COLO668 (cell line): ENCODE data around the gene MYO5B.

Experiments
- DNase-seq: peaks from one replicate; lab custom pipeline; 2025; ENCODE audit not compliant: unreplicated experiment; lab: John Stamatoyannopoulos, UW

The MYO5B gene

DNA sequence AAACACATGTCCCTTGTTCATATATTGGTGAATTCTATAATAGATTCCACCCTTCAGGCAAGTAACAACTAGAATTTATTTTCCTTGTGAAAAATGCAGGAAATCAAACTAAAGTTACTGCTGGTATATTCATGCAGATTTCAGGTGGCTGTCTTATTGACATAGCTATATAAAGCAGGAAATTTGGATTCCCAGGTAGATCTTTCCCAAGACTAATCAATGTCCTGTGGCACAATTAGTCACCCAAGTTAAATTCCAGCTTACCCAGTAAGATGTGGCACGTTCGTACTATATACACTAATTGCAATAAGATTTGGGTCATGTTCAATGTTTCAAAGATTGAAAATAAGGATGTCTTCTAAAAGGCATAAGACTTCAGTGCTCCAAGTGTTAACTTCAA lies 42.0 kb downstream of the MYO5B start:
- no peak for DNase-seq

DNA sequence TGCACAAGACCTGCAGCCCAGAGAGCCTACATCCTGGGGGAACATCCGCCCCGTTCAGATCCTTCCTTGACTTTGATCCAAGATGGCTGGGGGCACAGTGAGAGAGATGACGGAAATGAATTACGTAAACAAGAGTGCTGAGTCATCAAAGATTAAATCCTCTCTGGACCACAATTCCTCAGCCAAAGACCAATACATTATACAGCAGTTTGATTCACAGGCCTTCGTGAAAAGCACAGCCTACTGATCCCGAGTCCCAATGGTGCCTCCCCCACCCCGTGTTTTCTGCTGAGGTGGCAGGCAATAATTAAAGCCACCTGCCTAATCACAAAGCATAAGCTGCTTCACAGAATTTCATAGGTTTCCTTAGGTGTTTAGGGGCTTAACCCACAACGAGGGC lies 43.0 kb downstream of the MYO5B start:
- DNase-seq = no peak

DNA sequence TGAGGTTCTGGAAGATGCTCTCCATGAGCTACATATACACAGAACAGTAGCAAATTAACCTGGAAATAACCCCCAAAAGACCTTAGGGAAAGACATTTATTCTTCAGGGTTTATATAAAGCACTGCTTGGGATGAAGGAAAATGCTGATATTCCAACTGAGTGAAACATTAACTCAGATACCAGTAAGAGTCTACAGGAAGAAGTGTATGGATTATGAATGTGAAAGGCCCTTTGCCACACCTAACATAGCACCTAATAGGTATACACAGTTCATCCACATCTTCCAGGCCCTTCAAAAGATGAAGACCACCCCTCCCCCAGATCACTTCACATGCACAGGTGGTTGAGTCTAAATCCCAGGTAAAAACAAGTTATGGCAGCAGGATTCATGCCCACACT lies 50.4 kb downstream of the MYO5B start:
- no peak for DNase-seq

DNA sequence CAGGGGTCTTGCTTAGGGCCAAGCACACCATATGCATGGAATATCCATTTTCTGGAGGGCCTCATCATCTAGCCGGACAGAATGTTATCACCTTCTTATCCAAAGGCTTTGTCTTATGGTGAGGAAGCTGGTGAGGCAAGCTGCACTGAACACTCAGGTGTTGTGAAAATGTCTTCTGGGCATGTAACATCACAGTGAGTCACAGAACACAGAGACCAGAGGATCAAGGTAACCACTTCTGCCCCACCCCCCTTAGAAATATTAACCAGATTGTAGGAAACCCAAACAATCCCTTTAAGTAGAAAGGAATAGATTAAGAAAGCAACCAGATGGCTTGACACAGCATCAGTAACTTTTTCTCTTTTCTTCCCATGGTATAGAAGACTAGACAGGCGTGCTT lies 51.1 kb downstream of the MYO5B start:
- DNase-seq = no peak

DNA sequence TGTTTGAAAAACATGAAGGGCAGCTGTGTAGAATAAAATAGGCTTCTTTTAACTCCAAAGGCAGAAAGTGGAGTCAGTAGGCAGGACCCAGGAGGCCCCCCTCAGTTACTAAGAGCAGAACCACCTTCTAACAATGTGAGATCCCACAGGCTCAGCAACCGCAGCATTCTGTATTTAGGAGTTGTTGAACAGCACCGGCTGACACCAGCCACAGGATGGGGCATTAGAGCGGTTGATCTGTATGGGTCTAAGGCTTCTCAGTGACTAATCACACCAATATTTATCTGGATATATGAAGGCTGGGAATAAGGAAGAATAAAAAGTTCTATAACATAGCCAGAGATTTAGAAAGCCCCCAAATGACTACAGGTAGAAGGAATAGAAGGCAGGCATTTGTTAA lies 51.7 kb downstream of the MYO5B start:
- DNase-seq = no peak

DNA sequence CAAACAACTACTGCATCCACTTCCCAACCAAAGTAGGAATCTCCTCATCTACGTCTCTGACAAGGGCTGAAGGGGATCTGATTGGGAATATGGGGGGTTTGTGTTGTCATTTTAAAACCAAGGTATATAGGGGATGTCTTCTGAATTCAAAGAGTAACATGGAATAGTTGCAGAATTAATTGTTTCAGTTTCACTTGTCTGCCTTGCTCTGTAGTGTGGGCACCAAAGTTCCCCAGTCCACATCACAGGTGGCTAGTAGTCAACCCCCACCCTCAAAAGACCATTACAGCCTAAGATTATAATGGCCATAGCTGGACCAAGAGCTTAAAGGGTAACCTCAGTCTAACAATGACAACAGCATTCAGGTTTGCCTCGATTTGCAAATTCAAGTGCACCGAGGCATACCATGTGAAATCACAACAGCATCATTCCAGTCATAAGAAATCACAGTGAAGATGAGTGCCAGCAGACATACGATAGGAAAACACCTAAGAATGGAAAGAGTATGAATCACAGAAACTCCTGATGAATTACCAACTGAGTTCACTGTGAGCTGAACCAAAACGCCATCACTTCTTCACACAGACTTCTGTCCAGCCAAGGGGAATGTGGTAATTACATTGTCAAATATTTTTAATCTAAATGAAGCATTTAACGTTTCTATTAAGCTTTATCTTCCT lies 52.4 kb downstream of the MYO5B start:
- no peak for DNase-seq

DNA sequence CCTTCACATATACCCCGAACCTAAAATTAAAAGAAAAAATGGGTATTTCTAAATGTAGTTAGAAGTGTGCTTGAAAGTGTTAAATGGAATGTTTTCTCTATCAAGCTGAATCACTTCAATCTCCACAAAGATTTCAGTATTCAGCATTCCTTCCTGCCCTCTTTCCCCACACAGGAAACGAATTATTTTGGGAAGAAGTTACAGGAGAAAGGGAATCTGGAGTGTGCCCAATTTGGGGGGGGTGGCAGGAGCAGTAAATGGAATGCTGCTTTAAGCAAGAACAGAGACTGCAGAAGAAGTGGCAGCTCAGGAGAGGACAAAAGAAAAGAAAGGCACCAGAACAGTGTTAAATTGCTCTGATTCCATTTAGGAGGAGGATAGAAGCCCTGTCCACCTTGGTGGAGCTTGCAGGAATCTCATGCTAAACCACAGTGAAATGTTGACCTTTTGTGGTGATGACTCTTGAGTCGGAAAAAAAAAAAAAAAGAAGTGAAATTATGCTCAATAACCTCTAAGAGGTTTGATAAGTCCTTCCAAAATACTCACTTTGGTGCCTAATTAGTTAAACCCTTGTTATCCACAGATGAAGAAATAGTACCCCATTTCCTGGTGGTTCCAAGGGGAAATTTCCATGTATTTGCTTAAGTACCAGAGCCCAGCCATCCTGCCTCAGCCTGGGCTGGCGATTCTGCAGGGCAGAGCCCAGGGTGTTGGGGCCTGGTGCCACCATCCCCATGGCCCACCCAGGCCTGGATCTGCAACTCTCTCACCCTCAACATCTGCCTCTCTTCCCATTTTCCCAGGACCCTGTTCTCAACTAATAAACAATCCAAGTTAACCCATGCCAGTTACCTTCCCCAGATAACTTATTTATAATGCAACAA lies 56.5 kb downstream of the MYO5B start:
- DNase-seq = no peak

DNA sequence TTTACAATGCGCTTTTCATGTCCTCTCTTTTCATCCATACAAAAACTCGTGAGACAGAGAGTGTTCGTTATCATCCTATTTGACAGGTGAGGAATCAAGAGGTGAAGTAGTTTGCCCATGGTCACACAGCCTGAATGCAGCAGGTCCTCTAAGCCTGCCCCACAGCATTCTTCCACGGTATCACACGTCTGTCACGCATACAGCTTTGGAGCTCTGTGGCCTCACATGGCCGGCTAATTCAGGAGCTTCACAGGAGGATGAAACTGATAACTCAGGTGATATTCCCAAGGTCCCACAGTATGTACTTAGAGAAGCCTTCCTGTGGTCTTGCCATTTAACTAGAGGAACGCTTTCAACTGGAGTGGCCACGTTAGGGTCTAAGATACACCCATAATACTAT lies 59.0 kb downstream of the MYO5B start:
- DNase-seq = no peak

DNA sequence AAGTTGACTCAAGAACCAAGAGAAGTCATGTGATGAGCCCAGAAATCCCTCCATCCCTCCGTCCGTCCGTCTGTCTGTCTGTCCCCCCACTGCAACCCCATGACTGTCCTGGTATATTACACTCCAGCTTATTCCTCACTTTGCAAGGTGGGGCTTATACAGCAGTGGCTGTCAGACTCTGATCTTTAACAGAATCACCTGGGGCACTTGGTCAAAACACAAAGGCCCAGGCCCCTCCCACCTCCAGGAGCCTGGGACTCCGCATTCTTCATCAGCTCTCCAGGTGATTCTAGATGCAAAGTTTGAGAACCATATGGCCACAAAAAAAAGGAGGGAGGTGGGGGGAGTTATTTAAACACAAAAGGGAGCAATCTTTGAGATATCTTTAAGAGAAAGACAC lies 61.4 kb downstream of the MYO5B start:
- no peak for DNase-seq

DNA sequence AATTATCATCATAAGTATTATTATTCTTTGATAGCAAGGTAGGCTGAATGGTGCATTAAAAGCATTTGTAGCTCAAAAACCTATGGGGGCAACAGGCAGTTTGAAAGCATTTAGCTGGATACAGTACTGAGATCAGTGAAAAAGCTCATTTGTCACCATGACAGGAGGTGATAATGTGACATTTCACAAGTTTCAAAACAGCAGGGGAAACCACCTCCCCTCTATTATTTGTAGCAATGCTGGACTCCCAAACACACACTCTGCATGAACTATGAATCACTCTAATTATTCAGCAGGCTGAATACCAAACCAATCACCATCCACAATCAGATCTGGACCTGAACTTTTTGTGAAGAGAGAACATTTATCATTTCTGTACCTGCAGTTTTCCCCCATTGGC lies 63.4 kb downstream of the MYO5B start:
- no peak for DNase-seq

DNA sequence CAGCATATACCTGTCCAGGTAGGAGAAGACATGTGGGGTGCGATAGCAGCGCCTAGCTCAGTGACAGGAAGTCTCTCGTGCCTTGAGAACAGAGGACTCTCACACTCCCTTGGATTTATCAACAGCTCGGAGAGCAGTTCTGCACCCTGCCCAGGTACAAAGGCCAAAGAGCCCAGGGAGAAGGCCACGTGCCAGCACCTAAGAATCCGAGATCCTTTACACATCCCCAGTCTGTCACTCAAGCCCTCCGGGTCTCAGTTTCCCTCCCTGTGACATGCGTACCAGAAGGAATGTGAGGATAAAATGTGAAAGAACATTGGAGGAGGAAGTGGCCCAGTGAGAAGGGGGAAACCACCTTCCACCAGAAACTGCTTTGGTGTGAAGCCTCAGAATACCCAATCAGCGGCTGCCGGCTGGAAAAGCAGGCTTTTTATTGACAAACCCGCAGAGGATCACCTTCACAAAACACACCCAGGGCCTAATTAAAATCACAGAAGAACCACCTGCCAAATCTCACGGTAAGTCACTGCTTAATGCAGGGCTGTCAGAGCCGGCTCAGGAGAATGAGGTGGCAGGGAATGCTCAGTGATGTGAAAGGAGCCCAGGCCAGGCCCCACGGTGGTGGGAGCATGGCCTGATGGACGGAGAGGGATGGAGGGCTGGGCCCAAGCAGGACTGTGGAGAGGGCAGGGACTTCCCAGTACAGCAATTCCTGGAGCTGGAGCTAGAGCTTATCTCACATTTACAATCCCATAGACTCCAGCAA lies 66.3 kb downstream of the MYO5B start:
- peak; percentile 76 for DNase-seq

DNA sequence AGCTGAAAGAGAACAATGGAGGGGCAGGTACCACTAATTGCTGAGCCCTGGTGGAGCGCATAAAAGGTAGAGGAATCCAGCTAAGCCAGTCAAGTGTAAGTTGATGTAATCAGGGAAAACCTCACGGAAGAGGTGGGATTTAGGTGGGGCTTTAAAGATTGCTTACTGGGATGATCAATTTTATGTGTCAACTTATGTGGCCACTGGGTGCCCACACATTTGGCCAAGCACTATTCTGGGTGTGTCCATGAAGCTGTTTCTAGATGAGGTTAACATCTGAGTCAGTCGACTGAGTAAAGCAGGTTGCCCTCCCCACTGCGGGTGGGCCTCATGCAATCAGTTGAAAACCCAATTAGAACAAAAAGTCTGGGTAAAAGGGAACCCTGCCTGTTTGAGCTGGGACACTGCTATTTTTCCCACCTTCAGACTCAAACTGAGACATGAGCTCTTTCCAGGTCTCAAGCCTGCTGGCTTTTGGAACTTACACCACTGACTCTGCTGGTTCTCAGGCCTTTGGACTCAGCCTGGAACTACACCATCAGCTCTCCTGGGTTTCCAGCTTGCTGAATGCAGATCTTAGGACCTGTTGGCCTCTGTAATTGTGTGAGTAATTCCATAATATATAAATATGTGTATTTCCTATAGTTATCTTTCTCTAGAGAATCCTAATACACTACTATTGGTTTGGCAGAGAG lies 67.3 kb downstream of the MYO5B start:
- no peak for DNase-seq

DNA sequence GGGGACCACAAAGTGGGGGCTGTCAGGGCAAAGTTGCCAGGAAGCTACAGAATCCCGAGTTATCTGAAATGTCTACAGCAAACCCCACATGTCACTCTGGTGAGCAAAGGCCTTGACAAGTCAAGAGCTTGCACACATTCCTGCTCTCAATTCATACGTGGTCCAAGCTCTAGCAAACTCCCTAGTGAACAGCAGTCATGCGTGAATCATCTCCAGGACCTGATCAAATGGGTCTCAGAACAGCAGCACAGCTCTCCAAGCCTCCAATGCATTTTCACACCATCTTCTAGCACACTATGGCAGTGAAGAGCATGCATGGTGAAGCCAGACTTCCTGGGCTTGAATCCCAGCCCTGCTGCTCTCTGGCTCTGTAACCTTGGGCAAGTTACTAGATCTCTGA lies 68.5 kb downstream of the MYO5B start:
- no peak for DNase-seq

DNA sequence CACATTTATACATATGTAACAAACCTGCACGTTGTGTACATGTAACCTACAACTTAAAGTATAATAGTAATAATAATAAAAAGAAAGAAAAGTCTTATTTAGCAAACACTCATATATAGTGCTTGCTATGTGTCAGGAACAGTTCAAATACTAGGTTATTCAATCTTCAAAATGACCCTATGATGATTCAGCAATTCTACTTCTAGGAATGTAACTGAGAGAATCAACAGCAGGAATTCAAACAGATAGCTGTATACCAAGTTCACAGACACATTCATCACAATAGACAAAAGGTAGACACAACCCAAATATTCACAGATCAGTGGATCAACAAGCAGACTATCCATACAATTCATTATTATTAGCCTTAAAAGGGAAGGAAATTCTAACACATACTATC lies 69.5 kb downstream of the MYO5B start:
- DNase-seq = no peak

DNA sequence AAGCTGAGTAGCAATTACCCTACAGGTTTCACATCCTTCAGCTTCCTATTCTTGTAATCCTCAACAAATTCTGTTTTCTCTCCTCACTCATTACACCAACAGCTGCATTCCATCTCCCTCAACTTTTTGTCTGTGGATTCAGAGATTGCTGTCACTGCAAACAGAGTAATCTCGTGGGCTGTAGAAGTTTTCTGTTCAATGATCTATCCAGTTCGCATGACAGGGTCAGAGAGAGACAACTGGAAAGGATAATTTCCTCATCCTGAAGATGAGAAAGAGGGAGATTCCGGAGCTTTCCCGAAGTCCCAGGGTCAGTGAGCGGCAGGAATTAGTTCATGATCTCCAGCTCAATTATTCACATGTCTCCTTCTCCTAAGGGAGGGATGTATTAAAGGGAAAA lies 75.7 kb downstream of the MYO5B start:
- DNase-seq = no peak

DNA sequence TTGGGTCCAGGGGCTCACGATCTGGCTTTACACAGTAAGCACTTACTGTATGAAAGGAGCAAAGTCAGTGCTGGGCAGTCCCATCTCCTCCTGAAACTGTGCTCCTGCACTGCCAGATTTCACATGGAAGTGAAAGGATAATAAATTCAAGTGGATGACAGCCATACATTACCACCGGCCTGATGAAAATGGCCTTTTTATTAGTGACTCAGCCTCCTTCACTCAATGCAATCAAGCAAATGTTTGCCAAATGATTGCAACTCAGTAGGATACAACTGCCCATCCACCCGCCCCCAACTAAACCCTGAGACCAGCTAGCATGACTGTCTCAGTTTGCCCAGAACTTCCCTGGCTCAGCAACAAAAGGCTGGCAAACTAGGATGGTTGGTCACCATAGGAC lies 77.1 kb downstream of the MYO5B start:
- DNase-seq = peak; percentile 26

DNA sequence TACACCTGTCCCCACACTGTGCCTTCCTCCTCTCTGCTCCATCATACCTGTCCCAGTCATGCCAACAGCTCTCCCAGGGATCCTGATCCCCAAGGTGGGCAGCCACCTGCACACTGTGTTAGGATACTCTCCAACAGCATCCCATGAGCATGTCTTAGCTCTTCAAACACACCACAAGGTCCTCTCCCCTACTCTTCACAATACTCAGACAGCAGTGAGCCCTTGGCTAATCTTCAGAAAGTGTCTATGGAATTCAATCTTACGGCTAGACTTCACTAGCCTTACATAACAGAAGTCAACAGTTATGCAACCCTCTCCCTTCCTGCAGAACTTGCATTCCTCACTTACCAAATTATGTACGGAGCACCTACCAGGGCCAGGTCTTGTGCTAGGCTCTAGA lies 79.9 kb downstream of the MYO5B start:
- no peak for DNase-seq

DNA sequence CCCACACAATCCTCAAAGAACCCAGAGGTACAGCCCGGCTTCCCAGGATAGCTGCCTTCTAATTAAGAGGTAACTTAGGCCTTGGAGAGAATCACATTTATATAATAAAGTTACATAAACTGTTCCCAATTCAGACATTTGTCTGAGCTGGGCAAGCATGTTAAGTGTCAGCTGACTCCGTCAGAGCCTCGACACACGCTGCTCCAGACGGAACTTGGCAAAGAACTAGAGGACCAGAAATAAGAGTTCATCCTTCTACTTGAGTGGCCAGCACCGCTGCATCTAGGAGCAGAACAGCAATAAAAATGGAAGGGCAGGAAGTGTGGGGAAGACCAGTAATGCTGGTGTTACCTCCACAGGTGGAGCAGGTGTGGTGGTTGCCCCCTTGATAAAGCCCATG lies 80.5 kb downstream of the MYO5B start:
- no peak for DNase-seq

DNA sequence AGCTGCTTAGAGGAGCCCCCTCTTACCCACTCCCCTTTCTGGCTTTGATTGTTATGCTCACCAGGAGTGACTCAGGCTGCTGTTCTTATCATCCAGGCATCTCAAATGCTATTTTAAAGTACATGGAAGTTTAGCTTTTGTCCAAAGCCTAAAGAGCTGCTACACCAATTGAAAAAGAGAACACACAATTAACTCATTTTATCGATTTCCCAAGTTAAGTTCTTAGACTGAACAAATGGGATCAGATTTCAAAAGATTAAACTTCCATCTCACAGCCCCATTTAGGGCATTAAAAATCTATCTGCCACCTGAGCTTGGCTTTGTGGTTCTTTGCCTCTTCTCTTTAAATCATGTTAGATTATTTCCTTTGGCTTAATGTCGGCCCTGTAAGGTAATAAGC lies 81.2 kb downstream of the MYO5B start:
- DNase-seq = no peak

DNA sequence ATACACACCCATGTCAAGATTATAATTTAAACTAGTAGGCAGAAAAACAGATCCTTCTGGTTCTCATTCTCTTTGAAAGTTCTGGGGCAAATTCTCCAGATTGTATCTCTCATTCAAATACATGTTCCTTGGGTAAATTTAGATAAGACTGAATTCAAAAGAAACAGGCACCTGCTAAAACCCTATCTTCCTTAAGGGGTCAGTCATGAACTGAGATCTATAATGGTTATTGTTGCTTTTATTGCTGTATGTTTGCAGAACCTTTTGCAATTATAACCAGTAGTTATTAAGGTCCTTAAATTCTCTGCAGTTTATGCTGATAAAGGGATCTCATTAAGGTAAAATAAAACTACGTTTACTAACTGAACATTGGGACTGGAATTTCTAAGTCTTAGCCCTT lies 83.5 kb downstream of the MYO5B start:
- no peak for DNase-seq

DNA sequence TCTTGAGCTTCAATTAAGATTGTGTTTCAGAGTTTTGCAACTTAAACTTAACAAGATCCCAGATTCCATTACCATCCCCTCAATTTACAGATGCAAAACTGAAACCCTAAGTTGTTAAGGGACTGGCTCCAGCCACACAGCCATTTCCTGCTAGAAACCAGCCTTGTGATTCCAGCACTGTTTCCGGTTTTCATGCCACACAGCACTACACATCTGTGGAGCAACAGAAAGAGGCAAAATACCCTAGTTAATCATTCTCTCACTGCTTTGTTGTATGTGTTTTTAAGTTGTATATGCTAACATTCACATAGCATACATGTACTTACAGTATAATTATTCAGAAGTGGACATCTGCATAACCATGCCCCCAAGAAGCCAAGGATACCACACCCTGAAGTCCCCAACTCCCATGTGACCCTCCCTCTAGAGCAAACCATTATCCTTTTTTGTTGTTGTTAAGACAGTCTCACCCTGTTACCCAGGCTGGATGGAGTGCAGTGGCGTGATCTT lies 87.4 kb downstream of the MYO5B start:
- DNase-seq = peak; percentile 34
